Lower leg skin (tissue), 3 donors: ENCODE measurements around the gene DSG2.
"Not testable (repeated sequence)": the region's sequence is repeated elsewhere in the genome, so short reads cannot be mapped to it uniquely, and the experiment has no call there.

Experiments
- POLR2A ChIP-seq, 2 donors: fragments of 450-650 bp; IDR thresholded peaks; one replicate each; pipeline ENCODE4 v1.6.1; 2016 to 2017; ENCODE audit warnings: antibody characterized with exemption in 2 of 2, mild to moderate bottlenecking in 1 of 2, moderate library complexity in 1 of 2
- TF ChIP-seq, protein P1 (sequence below), 3 donors: fragments of 450-650 bp; IDR thresholded peaks; one replicate each; pipeline ENCODE4 v1.5.1; 2016; ENCODE audit warnings: antibody characterized with exemption in 3 of 3, mild to moderate bottlenecking in 3 of 3, moderate library complexity in 2 of 3

DNA sequence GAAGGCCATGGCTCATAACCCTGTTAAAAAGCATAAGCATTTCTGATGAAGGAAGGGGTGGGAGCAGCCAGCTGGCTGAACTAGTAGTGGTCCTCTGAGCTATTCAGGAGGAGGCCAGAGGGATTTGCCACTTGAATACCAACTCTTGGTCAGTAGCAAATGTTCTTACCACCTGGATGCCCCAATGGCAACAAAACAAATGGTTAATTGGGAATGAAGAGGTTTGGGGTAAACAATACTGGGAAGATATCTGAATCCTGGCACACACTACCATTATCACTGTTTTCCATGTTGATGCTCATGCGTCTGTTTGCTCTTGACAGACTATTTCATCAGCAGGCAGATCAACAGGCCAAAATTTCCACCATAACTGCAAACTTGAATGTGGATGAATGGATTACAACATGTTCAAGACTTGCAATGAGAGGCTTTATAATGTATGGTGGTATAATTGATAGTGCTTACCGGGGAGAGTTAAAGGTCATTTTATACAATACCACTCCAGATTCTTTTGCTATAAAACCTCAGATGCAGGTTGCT lies 3.2 kb upstream of the DSG2 start:
- TF ChIP-seq, protein P1, sequence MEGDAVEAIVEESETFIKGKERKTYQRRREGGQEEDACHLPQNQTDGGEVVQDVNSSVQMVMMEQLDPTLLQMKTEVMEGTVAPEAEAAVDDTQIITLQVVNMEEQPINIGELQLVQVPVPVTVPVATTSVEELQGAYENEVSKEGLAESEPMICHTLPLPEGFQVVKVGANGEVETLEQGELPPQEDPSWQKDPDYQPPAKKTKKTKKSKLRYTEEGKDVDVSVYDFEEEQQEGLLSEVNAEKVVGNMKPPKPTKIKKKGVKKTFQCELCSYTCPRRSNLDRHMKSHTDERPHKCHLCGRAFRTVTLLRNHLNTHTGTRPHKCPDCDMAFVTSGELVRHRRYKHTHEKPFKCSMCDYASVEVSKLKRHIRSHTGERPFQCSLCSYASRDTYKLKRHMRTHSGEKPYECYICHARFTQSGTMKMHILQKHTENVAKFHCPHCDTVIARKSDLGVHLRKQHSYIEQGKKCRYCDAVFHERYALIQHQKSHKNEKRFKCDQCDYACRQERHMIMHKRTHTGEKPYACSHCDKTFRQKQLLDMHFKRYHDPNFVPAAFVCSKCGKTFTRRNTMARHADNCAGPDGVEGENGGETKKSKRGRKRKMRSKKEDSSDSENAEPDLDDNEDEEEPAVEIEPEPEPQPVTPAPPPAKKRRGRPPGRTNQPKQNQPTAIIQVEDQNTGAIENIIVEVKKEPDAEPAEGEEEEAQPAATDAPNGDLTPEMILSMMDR (IDR thresholded peaks at IDR 0.05) = not testable (repeated sequence)
- TF ChIP-seq POLR2A (IDR thresholded peaks at IDR 0.05) = not testable (repeated sequence)
